ENCODE data around the gene NUDT17. TPM values are rescaled to one million over a fixed set of nuclear protein-coding genes. Genes with fewer than 3 reads are reported as not detected.

The NUDT17 gene
- total RNA-seq, 1 donor from 2014 or later = 4.7 TPM

DNA sequence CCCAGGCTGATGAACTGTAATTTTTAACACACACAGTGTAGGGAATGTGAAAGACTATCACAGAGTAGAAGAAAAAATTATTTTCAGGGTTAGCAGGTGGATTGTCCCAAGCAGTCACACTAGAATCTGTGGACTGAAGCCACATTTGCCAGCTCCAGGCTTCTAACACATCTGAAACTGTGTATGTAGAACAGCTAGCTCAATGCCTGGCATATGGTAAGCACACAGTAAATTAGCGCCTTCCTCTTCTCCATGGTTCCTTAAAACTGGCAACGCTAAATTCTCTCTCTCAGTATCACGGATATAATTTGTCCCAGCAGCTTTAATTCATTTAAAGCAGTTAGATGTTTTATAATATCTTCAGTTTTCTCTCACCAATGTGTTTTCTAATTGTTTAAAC, 2.4 kb upstream of the NUDT17 start:
- H3K27ac Mint-ChIP-seq = no peak overlapping the region
- no peaks in the 10 kb centered on the region for H3K9me3 Mint-ChIP-seq
- TF ChIP-seq, protein P1, sequence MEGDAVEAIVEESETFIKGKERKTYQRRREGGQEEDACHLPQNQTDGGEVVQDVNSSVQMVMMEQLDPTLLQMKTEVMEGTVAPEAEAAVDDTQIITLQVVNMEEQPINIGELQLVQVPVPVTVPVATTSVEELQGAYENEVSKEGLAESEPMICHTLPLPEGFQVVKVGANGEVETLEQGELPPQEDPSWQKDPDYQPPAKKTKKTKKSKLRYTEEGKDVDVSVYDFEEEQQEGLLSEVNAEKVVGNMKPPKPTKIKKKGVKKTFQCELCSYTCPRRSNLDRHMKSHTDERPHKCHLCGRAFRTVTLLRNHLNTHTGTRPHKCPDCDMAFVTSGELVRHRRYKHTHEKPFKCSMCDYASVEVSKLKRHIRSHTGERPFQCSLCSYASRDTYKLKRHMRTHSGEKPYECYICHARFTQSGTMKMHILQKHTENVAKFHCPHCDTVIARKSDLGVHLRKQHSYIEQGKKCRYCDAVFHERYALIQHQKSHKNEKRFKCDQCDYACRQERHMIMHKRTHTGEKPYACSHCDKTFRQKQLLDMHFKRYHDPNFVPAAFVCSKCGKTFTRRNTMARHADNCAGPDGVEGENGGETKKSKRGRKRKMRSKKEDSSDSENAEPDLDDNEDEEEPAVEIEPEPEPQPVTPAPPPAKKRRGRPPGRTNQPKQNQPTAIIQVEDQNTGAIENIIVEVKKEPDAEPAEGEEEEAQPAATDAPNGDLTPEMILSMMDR (IDR thresholded peaks at IDR 0.05; ENCODE audit: unreplicated experiment) = no peak
- H3K4me3 Mint-ChIP-seq = no peak overlapping the region
- peaks cover 20% of the 10 kb centered on the region for H3K36me3 Mint-ChIP-seq
- no peak for DNase-seq (ENCODE audit: low spot score in 2 of 2, unreplicated experiment in 2 of 2)
- H3K27me3 Mint-ChIP-seq (ENCODE audit: low read depth) = no peaks in the 10 kb centered on the region
- H3K4me1 Mint-ChIP-seq = peaks cover 5% of the 10 kb centered on the region

DNA sequence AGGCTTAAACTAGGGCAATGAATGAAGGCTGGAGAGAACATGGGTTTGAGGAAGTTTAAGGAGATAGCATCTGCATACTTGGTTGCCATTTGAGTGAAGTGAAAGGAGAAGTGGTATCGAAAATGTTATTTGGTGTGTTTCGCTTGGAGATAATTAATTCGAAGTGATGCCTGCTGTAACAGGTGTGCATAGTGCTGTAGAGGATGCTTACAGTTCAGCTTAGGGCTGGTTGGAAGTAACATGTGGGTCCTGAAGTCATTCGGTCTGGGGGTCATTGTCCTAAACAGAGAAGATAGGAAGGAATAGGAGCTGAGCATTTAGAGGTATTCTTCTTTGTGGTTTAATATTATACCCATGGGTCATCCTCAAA, 301 bp upstream of the NUDT17 start:
- H3K4me1 Mint-ChIP-seq = peaks cover 5% of the 10 kb centered on the region
- DNase-seq (ENCODE audit: low spot score in 2 of 2, unreplicated experiment in 2 of 2) = no peak
- H3K36me3 Mint-ChIP-seq = peaks cover 18% of the 10 kb centered on the region
- no peaks in the 10 kb centered on the region for H3K9me3 Mint-ChIP-seq
- TF ChIP-seq, protein P1 (IDR thresholded peaks at IDR 0.05; ENCODE audit: unreplicated experiment) = no peak
- H3K27ac Mint-ChIP-seq = no peak overlapping the region
- no peak overlapping the region for H3K4me3 Mint-ChIP-seq
- no peaks in the 10 kb centered on the region for H3K27me3 Mint-ChIP-seq (ENCODE audit: low read depth)

DNA sequence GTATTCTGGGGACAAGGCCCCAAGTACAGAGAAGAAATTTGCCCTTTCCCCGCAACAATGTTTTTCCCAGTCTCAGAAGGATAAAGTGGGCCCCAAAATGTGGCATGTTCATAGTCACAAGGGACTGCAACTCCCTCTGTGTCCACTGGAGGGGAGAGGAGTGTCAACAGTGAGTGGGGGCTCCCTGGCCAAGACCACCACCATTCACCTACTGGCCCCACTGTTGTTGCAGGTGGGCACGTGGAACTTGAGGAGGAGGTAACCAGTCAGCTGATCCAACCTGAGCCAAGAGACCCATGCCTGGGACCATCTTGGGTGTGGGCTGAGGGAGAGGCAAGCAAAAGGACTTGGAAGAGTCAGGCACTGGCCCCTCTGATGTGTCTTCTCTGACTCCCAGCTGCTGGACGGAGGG, 777 bp downstream of the NUDT17 start:
- no peak for DNase-seq (ENCODE audit: low spot score in 2 of 2, unreplicated experiment in 2 of 2)
- H3K27ac Mint-ChIP-seq = peak overlapping the region; percentile 56
- no peaks in the 10 kb centered on the region for H3K9me3 Mint-ChIP-seq
- H3K4me3 Mint-ChIP-seq = no peak overlapping the region
- TF ChIP-seq, protein P1 (IDR thresholded peaks at IDR 0.05; ENCODE audit: unreplicated experiment) = peak; percentile 50
- peaks cover 20% of the 10 kb centered on the region for H3K36me3 Mint-ChIP-seq
- peaks cover 5% of the 10 kb centered on the region for H3K4me1 Mint-ChIP-seq
- no peaks in the 10 kb centered on the region for H3K27me3 Mint-ChIP-seq (ENCODE audit: low read depth)

DNA sequence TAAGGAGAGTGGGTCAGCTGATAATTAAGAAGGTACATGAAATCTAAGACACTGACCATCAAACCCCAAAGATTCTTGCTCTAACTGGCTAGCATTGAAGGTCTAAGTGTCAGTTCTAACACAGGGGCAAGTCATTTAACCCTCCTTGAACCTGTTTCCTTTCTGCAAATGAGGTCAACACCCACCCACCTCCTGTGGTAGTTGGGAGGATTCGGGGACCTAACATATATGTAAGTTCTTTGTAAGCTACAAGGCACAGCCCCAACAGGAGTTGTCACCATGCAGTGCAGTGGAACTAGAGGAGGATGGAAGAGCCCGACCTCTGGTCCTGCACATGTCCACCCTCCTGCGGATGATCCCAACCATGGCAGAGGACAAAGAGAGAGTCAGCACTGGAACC, 2.4 kb downstream of the NUDT17 start:
- Mint-ChIP-seq H3K27ac (no peak overlapping the region), H3K36me3 (peaks cover 22% of the 10 kb centered on the region), H3K4me3 (no peak overlapping the region), H3K4me1 (peaks cover 5% of the 10 kb centered on the region), H3K27me3 (ENCODE audit: low read depth) (no peaks in the 10 kb centered on the region), H3K9me3 (no peaks in the 10 kb centered on the region)
- DNase-seq (ENCODE audit: low spot score in 2 of 2, unreplicated experiment in 2 of 2) = no peak
- TF ChIP-seq, protein P1 (IDR thresholded peaks at IDR 0.05; ENCODE audit: unreplicated experiment) = no peak

DNA sequence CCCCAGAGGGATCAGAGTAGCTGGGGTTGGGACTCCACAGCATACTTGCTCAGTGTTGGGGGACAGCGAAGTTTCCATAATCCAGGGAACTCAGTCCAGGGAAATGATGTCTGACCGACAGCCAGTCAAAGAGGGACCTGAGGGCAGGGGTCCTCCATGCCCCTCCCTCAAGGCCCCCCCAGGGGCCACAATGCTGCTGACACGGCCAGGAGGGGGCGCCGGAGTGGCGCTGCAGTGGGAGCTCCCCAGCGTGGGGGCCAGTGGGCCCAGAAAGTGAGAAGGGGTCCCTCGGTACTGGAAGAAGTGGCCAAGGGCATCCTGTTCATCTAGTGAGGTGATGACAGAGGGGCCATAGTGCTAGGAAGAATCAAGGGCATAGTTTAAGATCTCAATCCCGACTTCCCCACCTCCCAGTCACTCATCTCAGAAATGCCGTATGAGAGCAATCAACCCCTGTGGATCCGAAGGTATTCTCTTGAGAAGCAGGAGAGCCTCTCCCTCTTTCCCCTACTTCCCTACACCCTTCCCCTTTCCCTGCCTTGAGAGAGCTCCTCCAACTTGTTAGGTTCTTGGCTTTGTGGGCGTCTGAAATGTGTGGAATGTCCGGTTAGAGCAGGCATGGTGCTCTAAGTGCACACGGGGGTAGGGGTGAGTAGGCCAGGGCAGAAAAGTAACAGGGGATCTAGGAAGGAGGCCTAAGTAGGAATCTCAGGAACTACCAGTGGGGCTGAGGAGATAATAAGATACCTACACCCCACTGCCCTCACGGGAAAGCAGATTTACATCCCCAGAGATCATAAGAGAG, 4.1 kb downstream of the NUDT17 start:
- Mint-ChIP-seq H3K36me3 (peaks cover 34% of the 10 kb centered on the region), H3K27me3 (ENCODE audit: low read depth) (no peaks in the 10 kb centered on the region), H3K27ac (no peak overlapping the region), H3K9me3 (no peaks in the 10 kb centered on the region), H3K4me3 (no peak overlapping the region), H3K4me1 (peaks cover 5% of the 10 kb centered on the region)
- TF ChIP-seq, protein P1 (IDR thresholded peaks at IDR 0.05; ENCODE audit: unreplicated experiment) = peak; percentile 24
- DNase-seq (ENCODE audit: low spot score in 2 of 2, unreplicated experiment in 2 of 2) = no peak
